Measurements from ENCODE around the gene PPP1R26.

The PPP1R26 gene

GRCh38 chr9:135480940-135481310, 1.3 kb downstream of the PPP1R26 start:
- TF ChIP-seq CTCF (conservative IDR thresholded peaks at IDR 0.05): no peak
- H3K27ac ChIP-seq: peak overlapping the region; percentile 99

- TF ChIP-seq CTCF (conservative IDR thresholded peaks at IDR 0.05): no peak
- H3K27ac ChIP-seq: peak overlapping the region; percentile 99; the same call in 1 of the 2 replicates
These were observed 2.6 kb downstream of the PPP1R26 start for GRCh38 chr9:135482015-135482754.

- no peak overlapping the region for H3K27ac ChIP-seq
- TF ChIP-seq CTCF (conservative IDR thresholded peaks at IDR 0.05): no peak
These were observed 5.1 kb downstream of the PPP1R26 start for GRCh38 chr9:135484460-135485277.

- no peak for TF ChIP-seq CTCF (conservative IDR thresholded peaks at IDR 0.05)
- no peak overlapping the region for H3K27ac ChIP-seq
These were observed 5.8 kb downstream of the PPP1R26 start for GRCh38 chr9:135485385-135485784.

- no peak; the same call in 1 of the 2 replicates for TF ChIP-seq CTCF (conservative IDR thresholded peaks at IDR 0.05)
- no peak overlapping the region for H3K27ac ChIP-seq
These were observed 6.2 kb downstream of the PPP1R26 start for GRCh38 chr9:135485832-135486231.

GRCh38 chr9:135486267-135487065, 6.9 kb downstream of the PPP1R26 start:
- no peak overlapping the region for H3K27ac ChIP-seq
- no peak for TF ChIP-seq CTCF (conservative IDR thresholded peaks at IDR 0.05)
